ENCODE results near the gene STEAP2.

Gene STEAP2

DNA sequence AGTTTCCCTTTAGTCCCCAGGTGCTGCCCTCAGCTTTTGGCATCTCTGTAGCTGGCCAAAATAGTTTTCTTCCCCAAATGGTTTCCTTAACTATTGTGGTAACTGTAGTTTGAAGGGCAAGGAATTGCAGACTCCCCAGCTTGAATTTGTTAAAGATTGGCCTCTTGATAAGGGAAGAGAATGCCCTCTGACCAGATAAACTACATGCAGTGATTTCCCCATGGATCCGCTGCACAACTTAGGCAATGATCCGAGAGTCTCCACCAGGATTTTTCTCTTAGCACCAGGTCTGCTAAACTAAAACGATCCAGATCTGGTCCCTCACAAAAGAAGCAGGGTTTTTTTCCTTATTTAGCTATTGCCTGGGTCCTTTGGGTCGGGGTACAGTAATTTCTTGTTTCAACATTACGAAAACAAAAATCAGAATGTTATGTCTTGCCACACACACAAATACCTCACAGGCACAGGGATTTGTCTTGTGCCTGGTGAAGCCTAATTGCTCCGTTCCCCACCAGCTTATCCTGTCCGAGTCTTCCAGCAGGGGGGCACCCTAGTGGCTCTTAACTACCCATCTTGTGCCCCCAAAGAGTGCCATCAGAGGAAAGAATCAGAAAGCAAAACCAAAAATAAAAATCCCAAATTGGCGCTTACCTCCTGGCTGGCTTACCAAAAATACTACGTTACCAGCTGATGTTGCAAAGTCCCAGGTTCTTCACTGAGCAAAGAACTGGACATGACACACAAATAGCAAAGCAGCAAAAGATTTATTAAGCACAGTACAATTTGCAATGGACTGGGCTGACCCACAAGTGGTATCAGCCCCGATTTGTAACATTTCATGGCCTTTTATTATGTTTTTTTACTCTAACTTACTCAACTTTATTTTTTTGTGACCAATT is 16.4 kb upstream of the STEAP2 start:
- no peak for DNase-seq (ENCODE audit: low spot score)

DNA sequence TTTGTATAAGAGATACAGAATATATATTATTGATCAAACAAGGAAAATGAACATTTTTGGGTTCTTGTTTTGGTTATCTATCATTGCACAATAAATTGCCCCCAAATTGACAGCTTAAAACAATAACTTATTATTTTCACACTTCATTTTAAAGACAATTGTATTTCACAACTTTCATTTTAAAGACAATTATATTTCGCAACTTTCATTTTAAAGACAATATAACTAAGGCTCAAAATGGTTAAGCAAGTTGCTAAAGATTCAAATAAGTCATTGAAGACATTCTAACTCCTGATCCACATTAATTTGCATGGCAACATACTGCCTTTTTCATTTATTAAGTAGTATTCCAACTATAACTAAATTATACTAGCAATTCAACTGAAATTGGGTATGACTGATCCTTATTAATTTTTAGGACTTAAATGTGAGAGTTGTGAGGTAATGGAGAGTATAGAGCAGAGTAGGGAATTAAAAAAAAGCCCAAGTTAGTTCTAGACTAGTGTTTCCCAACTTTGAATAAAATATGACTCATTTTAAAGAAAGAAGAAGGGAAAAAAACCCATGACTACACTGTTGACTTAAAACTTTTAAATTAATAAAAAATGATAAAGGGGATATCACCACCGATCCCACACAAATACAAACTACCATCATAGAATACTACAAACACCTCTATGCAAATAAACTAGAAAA is 9.9 kb upstream of the STEAP2 start:
- DNase-seq (ENCODE audit: low spot score) = no peak

DNA sequence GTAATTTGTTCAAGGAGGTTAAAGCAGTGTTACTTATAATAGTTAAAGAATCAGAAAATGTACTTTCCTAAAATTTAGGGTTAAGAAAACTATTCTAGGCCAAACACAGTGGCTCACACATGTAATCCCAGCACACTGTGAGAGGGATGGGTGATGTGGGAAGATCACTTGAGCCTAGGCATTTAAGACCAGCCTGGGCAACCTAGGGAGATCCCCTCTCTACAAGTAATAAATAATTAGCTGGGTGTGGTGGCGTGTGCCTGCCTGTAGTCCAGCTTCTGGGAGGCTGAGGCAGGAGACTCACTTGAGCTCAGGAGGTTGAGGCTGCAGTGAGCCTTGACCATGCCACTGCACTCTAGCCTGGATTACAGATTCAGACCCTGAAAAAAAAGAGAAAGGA is 3.6 kb upstream of the STEAP2 start:
- DNase-seq (ENCODE audit: low spot score) = no peak

DNA sequence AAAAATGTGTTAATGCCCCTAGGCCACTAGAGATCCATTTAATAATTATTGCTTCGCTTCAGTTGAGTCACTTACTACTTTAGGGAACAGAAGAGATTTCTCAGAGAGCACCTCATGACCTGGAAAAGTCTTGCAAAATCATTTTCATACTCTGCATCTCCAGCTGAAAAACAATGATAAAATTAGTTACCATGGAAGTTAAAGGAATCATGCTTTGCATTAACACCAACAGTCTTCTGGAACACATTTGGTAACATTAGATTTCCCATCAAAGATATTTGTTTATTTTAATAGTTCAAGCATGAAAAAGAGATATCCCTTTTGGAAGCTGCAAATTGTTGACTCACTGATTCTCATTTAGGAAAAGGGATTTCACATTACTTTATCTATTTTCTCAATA is 1.8 kb upstream of the STEAP2 start:
- no peak for DNase-seq (ENCODE audit: low spot score)

DNA sequence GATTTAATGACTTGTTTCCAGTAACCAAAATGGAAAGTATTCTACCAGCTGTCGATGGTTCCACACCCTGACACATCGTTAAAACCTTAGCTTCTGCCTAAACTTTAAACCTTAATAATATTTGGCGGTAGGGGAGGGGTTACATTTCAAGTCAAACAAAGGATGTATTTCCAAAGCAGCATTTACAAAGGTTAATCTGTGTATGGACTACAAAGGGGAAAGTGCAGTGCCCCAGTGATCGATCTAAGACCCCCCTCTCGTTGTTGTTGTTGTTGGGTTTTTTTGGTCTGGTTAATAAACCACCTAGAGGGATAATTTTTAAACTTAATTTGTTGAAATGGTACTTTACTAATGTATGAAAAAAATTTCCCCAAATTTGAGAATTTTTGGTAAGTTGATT is 1.1 kb upstream of the STEAP2 start:
- peak; percentile 33 for DNase-seq (ENCODE audit: low spot score)

DNA sequence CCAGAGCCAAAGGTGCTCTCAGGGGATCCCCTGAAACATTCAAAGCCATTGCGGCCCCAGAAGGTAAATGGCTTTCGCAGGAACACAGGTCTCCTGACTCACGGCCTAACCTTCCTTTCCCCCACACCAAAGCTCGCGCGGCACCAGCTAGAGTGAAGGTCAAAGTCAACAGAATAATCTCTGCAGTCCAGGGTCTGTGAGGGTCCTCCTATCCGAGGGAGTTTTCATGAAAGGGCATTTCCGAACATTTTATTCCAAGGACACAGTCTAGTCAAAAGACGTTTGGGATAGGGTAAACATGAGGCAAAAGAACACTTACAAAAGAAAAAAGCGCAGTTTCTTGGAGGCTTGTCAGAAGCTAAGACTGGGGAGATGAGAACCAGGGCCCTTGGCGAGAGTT is 559 bp upstream of the STEAP2 start:
- peak; percentile 79 for DNase-seq (ENCODE audit: low spot score)

DNA sequence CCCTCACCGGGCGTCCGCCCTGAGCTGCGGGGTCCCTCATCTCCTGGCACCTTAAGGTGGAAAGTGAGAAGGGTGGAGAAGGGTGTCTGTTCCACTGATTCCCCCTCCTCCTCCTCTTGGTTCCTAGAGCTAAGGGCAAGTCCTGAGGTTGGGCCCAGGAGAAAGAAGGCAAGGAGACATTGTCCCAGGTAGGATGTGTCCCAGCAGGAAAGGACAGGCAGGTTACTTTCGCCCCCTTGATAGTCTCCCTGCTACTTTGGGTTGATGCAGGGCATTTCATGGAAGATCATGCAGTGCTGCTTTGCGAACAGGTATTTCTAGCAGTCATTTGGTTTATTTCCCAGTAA is 582 bp downstream of the STEAP2 start:
- DNase-seq (ENCODE audit: low spot score) = peak; percentile 55

- no peak for DNase-seq (ENCODE audit: low spot score)
Observed at GRCh38 chr7:90213521-90213920, 2.0 kb downstream of the STEAP2 start.

DNA sequence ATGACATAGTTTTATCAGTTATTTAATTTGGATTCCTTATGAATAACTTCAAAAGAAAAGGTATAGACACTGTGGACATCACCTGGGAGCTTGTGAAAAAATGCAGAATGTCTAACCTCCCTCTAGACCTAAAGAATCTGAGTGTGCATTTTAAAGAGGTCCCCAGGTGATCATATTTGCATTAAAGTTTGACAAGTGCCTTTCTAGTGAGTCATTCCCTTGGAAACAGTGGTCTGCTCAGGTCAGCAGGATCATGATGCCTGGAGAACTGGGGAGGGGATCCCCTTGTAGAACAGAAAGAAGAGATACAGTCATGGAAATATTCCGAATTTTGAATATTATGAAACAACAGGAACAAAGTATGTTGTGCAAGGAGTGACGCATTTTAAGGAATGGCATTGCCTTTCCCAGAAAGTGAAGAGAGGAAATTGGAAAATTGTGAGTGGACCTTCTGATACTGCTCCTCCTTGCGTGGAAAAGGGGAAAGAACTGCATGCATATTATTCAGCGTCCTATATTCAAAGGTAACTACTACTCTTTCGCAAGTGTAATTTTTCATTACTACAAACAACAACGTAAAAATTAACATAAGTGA is 4.6 kb downstream of the STEAP2 start:
- DNase-seq (ENCODE audit: low spot score) = no peak

GRCh38 chr7:90216771-90217170 is 5.2 kb downstream of the STEAP2 start:
- DNase-seq (ENCODE audit: low spot score) = no peak

GRCh38 chr7:90222390-90222789 is 10.8 kb downstream of the STEAP2 start:
- DNase-seq (ENCODE audit: low spot score) = no peak

GRCh38 chr7:90222811-90223725 is 11.5 kb downstream of the STEAP2 start:
- peak; percentile 64 for DNase-seq (ENCODE audit: low spot score)

DNA sequence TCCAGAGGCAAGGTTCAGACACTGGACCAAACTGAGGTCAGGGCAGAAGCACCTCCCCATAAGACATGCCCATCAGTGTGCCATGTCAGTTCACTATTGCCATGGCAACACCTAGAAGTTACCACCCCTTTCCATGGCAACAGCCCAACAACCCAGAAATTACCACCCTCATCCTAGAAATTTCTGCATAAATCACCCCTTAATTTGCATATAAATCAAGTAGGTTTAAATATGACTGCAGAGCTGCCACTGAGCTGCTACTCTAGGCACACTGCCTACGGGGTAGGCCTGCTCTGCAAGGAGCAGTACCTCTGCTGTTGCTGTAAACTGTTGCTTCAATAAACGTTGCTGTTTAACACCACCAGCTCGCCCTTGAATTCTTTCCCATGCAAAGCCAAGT is 12.7 kb downstream of the STEAP2 start:
- no peak for DNase-seq (ENCODE audit: low spot score)

- no peak for DNase-seq (ENCODE audit: low spot score)
Observed at GRCh38 chr7:90225181-90225580, 13.6 kb downstream of the STEAP2 start.

DNA sequence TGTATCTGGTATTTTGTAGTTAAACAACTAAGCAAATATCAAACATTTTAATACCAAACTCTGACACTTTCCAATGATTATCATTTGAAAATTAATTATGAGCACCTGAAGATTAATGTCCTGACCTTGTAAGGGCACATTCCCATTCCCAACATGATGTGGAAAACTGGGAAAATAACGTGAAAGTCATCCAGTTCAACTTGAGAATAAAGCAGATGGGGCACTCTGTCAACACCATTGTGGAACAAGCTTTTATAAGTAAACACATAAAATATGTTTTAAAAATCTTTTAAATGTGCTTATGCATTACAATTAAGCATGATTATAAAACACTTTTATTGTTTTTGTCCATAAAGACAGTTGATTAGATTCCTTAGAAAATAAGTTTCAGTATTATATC is 14.1 kb downstream of the STEAP2 start:
- DNase-seq (ENCODE audit: low spot score) = no peak

DNA sequence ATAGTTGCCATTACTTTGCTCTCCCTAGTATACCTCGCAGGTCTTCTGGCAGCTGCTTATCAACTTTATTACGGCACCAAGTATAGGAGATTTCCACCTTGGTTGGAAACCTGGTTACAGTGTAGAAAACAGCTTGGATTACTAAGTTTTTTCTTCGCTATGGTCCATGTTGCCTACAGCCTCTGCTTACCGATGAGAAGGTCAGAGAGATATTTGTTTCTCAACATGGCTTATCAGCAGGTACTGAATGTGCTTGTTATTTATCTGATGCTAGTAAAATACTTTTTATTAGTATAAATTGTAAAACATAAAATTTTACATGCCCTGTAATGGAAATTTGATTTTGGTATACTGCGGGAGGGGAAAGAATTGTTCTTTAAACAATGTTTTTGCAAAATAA is 15.7 kb downstream of the STEAP2 start:
- DNase-seq (ENCODE audit: low spot score) = no peak

- DNase-seq (ENCODE audit: low spot score) = no peak
Observed at GRCh38 chr7:90229682-90230081, 18.1 kb downstream of the STEAP2 start.

DNA sequence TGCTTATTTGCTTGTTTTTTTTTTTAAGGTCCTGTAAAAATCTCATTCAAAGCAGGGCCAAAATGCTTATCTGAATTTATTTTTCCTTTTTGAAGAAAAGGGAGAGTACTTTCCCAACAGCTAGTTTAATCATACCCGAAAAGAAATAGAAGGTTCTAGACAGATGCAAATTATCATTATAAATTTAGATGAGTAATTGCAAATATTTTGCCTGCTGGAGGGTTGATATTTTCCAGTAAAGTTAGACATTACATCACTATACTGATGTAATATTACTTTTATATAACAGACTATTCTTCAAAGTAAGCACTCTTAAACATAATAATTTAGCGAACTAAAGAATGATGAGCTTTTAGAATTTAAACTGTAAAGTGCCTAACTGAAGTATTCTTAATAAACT is 19.3 kb downstream of the STEAP2 start:
- DNase-seq (ENCODE audit: low spot score) = no peak

- no peak for DNase-seq (ENCODE audit: low spot score)
Observed at GRCh38 chr7:90231304-90231703, 19.8 kb downstream of the STEAP2 start.

DNA sequence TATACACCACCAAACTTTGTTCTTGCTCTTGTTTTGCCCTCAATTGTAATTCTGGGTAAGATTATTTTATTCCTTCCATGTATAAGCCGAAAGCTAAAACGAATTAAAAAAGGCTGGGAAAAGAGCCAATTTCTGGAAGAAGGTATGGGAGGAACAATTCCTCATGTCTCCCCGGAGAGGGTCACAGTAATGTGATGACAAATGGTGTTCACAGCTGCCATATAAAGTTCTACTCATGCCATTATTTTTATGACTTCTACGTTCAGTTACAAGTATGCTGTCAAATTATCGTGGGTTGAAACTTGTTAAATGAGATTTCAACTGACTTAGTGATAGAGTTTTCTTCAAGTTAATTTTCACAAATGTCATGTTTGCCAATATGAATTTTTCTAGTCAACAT is 20.9 kb downstream of the STEAP2 start:
- no peak for DNase-seq (ENCODE audit: low spot score)

GRCh38 chr7:90233569-90233968 is 22.0 kb downstream of the STEAP2 start:
- DNase-seq (ENCODE audit: low spot score) = no peak

DNA sequence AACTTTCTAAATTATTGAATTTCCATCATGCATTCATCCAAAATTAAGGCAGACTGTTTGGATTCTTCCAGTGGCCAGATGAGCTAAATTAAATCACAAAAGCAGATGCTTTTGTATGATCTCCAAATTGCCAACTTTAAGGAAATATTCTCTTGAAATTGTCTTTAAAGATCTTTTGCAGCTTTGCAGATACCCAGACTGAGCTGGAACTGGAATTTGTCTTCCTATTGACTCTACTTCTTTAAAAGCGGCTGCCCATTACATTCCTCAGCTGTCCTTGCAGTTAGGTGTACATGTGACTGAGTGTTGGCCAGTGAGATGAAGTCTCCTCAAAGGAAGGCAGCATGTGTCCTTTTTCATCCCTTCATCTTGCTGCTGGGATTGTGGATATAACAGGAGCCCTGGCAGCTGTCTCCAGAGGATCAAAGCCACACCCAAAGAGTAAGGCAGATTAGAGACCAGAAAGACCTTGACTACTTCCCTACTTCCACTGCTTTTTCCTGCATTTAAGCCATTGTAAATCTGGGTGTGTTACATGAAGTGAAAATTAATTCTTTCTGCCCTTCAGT is 25.3 kb downstream of the STEAP2 start:
- DNase-seq (ENCODE audit: low spot score) = no peak

Measured in SW480 (cell line).